ENCODE measurements around the gene WDR89. TPM values are rescaled to one million over a fixed set of nuclear protein-coding genes. Genes with fewer than 3 reads are reported as not detected.

Gene WDR89
- total RNA-seq, 2 donors from 2014 or later, result 3.4 to 4.2 TPM

- Histone ChIP-seq H3K27ac (no peak overlapping the region), H3K36me3 (no peaks in the 10 kb centered on the region), H3K4me3 (no peak overlapping the region), H3K27me3 (no peaks in the 10 kb centered on the region), H3K4me1 (no peaks in the 10 kb centered on the region), H3K9me3 (no peaks in the 10 kb centered on the region)
- TF ChIP-seq, protein P1, sequence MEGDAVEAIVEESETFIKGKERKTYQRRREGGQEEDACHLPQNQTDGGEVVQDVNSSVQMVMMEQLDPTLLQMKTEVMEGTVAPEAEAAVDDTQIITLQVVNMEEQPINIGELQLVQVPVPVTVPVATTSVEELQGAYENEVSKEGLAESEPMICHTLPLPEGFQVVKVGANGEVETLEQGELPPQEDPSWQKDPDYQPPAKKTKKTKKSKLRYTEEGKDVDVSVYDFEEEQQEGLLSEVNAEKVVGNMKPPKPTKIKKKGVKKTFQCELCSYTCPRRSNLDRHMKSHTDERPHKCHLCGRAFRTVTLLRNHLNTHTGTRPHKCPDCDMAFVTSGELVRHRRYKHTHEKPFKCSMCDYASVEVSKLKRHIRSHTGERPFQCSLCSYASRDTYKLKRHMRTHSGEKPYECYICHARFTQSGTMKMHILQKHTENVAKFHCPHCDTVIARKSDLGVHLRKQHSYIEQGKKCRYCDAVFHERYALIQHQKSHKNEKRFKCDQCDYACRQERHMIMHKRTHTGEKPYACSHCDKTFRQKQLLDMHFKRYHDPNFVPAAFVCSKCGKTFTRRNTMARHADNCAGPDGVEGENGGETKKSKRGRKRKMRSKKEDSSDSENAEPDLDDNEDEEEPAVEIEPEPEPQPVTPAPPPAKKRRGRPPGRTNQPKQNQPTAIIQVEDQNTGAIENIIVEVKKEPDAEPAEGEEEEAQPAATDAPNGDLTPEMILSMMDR (IDR thresholded peaks at IDR 0.05), result no peak
- DNase-seq (ENCODE audit: low spot score), result no peak
Observed at GRCh38 chr14:63672417-63673180, 30.9 kb upstream of the WDR89 start.

DNA sequence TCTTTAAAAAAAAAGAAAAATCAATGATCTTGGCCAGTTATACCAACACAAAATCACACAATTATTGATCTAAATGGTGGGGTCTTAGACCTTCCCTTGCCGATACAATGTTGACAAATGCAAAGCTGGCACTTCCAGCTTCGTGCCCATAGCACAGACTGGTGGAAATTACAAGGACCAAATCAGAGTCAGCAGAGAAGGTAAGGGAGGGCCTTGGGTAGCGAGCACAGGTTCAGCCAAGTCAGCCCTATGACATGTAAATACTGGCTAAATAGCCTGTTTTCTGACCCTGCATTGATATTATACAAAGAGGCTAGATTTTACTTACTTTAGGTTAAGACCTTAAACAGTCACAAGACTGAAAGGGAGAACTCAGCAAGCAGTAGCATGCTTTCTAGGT, 30.3 kb upstream of the WDR89 start:
- no peak for DNase-seq (ENCODE audit: low spot score)
- Histone ChIP-seq H3K9me3 (no peaks in the 10 kb centered on the region), H3K4me3 (no peak overlapping the region), H3K36me3 (no peaks in the 10 kb centered on the region), H3K4me1 (no peaks in the 10 kb centered on the region), H3K27ac (no peak overlapping the region), H3K27me3 (no peaks in the 10 kb centered on the region)
- TF ChIP-seq, protein P1 (IDR thresholded peaks at IDR 0.05), result no peak

GRCh38 chr14:63670692-63671091, 29.0 kb upstream of the WDR89 start:
- no peak overlapping the region for H3K27ac ChIP-seq
- no peaks in the 10 kb centered on the region for H3K27me3 ChIP-seq
- no peaks in the 10 kb centered on the region for H3K36me3 ChIP-seq
- DNase-seq (ENCODE audit: low spot score), result no peak
- no peak overlapping the region for H3K4me3 ChIP-seq
- H3K4me1 ChIP-seq, result no peaks in the 10 kb centered on the region
- TF ChIP-seq, protein P1 (IDR thresholded peaks at IDR 0.05), result no peak
- no peaks in the 10 kb centered on the region for H3K9me3 ChIP-seq

DNA sequence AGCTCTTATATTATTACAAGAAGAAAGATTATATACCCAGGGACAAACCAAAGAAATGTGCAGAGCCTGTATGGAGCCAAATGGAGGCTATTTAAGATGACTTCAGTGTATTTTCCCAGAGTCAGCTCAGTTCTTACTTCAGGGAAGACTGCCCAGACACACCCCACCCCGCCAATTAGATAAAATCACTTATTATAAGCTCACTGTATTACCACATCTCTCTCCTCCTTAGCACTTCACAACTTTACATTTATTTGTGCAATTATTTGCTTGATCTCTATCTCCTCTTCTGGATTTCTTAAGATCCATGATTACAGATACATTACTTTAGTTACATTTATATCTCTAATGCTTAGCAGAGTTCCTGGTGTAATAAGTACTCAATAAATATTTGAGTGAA, 24.7 kb upstream of the WDR89 start:
- Histone ChIP-seq H3K9me3 (no peaks in the 10 kb centered on the region), H3K36me3 (no peaks in the 10 kb centered on the region), H3K27me3 (no peaks in the 10 kb centered on the region), H3K4me3 (no peak overlapping the region), H3K4me1 (no peaks in the 10 kb centered on the region), H3K27ac (no peak overlapping the region)
- TF ChIP-seq, protein P1 (IDR thresholded peaks at IDR 0.05), result no peak
- DNase-seq (ENCODE audit: low spot score), result no peak

- no peaks in the 10 kb centered on the region for H3K27me3 ChIP-seq
- no peak for DNase-seq (ENCODE audit: low spot score)
- TF ChIP-seq, protein P1 (IDR thresholded peaks at IDR 0.05), result no peak
- H3K36me3 ChIP-seq, result no peaks in the 10 kb centered on the region
- no peak overlapping the region for H3K4me3 ChIP-seq
- H3K27ac ChIP-seq, result no peak overlapping the region
- H3K9me3 ChIP-seq, result no peaks in the 10 kb centered on the region
- H3K4me1 ChIP-seq, result no peaks in the 10 kb centered on the region
Observed at GRCh38 chr14:63663428-63664341, 22.0 kb upstream of the WDR89 start.
